GM21360 (cell line): Measurements from ENCODE around the gene PPP2R5D.
A peak's percentile ranks its signal among the peaks of the same experiment; 100 is the strongest.

ENCODE experiments used
- ATAC-seq: cut with Tn5 transposase; IDR thresholded peaks from one replicate; pipeline ENCODE4 v1.9.1; 2021; ENCODE audit warnings: mild to moderate bottlenecking, moderate library complexity; ENCODE audit not compliant: unreplicated experiment

PPP2R5D gene

GRCh38 chr6:43053545-43054205 is 69.3 kb downstream of the PPP2R5D start, which contains the start of gene CUL7:
Gene CUL7, minus strand, starts transcription at chr6:43053851. Its CDS starts 1,063 bp downstream, at chr6:43052788.
- peak; percentile 73 for ATAC-seq

GRCh38 chr6:43054206-43054943 is 70.0 kb downstream of the PPP2R5D start:
- no peak for ATAC-seq

- no peak for ATAC-seq
Measured at GRCh38 chr6:43055966-43056365, 71.6 kb downstream of the PPP2R5D start.

GRCh38 chr6:43058531-43058930 is 74.2 kb downstream of the PPP2R5D start:
- ATAC-seq, result no peak

GRCh38 chr6:43059168-43060033 is 75.0 kb downstream of the PPP2R5D start, which contains the start of the genes KLC4 and MRPL2:
Gene KLC4, plus strand, starts transcription at chr6:43059631. Its CDS starts 1,705 bp downstream, at chr6:43061336.
Gene MRPL2, minus strand, starts transcription at chr6:43059434. Its CDS starts 53 bp downstream, at chr6:43059381.
- peak; percentile 89 for ATAC-seq

GRCh38 chr6:43060034-43060754 is 75.8 kb downstream of the PPP2R5D start:
- ATAC-seq, result no peak

- ATAC-seq, result no peak
Measured at GRCh38 chr6:43060755-43061633, 76.6 kb downstream of the PPP2R5D start.

GRCh38 chr6:43061861-43062260 is 77.5 kb downstream of the PPP2R5D start:
- ATAC-seq, result no peak
